22Rv1 (cell line): ENCODE results near the gene ADIPOQ.
"Not testable (repeated sequence)": the region's sequence is repeated elsewhere in the genome, so short reads cannot be mapped to it uniquely, and the experiment has no call there.

ENCODE experiments used
- H3K27ac ChIP-seq: fragments of 450-650 bp; 2 replicates; pipeline ENCODE4 v1.5.1; 2017
- CTCF ChIP-seq: fragments of 450-650 bp; IDR thresholded peaks from 2 replicates; pipeline ENCODE4 v1.5.1; 2017; ENCODE audit warnings: mild to moderate bottlenecking
- ZFX ChIP-seq: fragments of 450-650 bp; IDR thresholded peaks from 2 replicates; pipeline ENCODE4 v1.6.1; 2017; ENCODE audit warnings: antibody characterized with exemption, borderline replicate concordance

ADIPOQ gene

GRCh38 chr3:186880406-186880805, 37.9 kb downstream of the ADIPOQ start:
- no peak overlapping the region for H3K27ac ChIP-seq

DNA sequence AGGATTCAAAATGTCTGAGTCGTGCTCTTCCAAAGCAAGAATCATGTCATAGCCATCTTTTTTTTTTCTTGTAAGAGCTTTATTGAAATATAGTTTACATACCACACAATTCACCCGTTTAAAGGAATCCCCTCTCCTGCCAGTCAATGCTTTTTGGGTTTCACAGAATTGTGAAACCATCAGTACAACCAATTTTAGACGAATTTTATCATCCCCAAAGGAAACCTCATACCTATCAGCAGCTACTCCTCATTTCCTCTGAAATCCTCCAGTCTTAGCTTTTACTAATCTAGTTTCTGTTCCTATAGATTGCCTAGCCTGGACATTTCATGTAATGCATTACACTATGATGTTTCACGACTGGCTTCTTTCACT, 39.6 kb downstream of the ADIPOQ start:
- H3K27ac ChIP-seq, result no peak overlapping the region

More at GRCh38 chr3:186880406-186880805, 37.9 kb downstream of the ADIPOQ start:
- no peak for TF ChIP-seq ZFX
- TF ChIP-seq CTCF, result no peak

DNA sequence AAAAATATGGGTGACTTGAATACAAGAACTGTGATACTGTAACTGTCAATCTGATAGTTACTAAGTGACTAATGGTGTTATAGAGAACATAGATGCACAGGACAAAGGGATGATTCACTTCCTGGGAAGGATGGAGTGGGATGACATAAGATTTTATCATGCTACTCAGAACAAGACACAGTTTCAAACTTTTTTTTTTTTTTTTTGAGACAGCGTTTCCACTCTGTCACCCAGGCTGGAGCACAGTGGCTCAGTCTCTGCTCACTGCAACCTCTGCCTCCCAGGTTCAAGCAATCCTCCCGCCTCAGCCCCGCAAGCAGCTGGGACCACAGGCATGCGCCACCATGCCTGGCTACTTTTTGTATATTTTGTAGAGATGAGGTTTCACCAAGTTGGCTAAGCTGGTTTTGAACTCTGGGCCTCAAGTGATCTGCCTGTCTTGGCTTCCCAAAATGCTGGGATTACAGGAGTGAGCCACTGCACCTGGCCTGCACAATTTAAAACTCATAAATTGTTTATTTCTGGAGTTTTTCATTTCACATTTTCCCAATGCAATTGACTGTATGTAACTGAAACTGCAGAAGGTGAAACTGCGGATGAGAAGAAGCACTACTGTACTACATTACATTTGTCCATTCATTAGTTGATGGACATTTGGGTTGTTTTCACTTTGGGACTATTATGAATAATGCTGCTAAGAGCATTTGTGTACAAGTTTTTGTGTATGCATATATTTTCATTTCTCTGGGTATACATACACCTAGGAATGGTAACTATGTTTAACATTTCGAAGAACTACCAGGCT, 40.6 kb downstream of the ADIPOQ start:
- no peak overlapping the region for H3K27ac ChIP-seq
- TF ChIP-seq CTCF, result no peak
- TF ChIP-seq ZFX, result no peak

More for the DNA sequence above, 39.6 kb downstream of the ADIPOQ start:
- TF ChIP-seq ZFX (no peak), CTCF (no peak)

DNA sequence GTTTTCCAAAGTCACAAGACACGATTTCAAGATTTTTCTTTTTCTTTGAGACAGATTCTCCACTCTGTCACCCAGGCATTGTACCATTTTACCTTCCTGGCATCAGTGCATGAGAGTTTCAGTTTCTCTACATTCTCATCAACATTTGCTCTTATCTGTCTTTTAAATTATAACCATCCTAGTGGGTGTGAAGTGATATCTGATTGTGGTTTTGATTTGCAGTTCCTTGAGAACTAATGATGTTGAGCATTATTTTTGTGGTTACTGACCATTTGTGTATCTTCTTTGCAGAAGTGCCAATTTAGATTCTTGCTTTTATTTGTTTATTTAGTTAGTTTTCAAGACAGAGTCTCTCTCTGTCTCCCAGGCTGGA, 41.2 kb downstream of the ADIPOQ start:
- no peak overlapping the region for H3K27ac ChIP-seq
- no peak for TF ChIP-seq ZFX
- no peak for TF ChIP-seq CTCF

GRCh38 chr3:186884868-186885267, 42.4 kb downstream of the ADIPOQ start:
- H3K27ac ChIP-seq, result not testable (repeated sequence)

DNA sequence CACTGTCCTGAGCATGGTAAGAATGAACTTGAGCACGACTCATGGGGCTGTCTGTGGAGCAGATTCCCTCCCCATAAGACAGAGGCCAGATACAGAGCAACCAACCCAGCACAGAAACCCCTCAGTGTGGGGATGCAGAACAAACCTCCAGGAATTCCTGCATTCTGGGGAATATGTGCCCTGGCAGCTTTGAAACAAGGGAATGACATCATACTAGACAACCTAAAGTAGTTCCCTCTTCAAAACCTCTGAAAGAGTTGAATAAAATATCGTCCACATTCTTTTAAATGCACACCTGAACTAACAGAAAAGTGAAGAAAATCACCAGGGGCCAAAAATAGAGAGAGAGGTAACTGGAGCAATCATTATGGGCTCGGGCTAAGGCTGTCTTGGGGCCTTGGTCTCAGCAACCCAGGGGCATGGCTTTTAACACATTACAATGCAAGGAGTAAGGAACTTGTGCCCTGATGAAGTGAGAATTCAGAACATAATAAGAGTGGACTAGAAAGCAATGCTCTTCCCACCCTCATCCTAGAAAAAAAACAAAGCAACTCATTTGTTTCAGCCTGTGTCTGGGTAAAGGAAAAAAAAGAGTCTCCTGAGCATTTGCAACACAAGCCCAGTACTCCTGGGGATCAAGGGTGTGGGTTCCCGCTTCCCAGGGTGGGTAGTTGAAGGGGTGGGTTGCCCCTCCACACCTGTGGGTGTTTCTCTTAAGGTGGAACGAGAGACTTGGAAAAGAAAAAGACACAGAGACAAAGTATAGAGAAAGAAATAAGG, 43.9 kb downstream of the ADIPOQ start:
- H3K27ac ChIP-seq, result no peak overlapping the region
- TF ChIP-seq CTCF, result no peak
- TF ChIP-seq ZFX, result no peak

DNA sequence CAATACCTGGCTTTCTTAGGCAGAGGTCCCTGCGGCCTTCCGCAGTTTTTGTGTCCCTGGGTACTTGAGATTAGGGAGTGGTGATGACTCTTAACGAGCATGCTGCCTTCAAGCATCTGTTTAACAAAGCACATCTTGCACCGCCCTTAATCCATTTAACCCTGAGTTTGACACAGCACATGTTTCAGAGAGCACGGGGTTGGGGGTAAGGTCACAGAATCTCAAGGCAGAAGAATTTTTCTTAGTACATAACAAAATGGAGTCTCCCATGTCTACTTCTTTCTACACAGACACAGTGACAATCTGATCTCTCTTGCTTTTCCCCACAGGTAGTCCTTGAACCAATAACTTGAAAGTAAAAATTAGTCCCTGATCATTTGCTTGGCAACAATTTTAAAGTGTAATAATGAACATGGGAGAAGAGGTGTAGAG, 45.0 kb downstream of the ADIPOQ start:
- H3K27ac ChIP-seq, result not testable (repeated sequence)

- H3K27ac ChIP-seq, result no peak overlapping the region
- no peak for TF ChIP-seq CTCF
- TF ChIP-seq ZFX, result no peak
These were observed 46.1 kb downstream of the ADIPOQ start for GRCh38 chr3:186888569-186888968.

- H3K27ac ChIP-seq, result not testable (repeated sequence)
These were observed 47.2 kb downstream of the ADIPOQ start for GRCh38 chr3:186889698-186890097.
